GM23248 (cell line): Measurements from ENCODE around the gene HJV. TPM values are rescaled to one million over a fixed set of nuclear protein-coding genes. Genes with fewer than 3 reads are reported as not detected.

ENCODE experiments used
- DNase-seq: peaks from one replicate; pipeline ENCODE4 v3.0.0-alpha.2; 2015
- H2AFZ ChIP-seq: fragments of 200-600 bp; sonication (generic); 2 replicates; pipeline ENCODE4 v1.6.1; 2016; ENCODE audit warnings: antibody characterized with exemption
- H3F3A ChIP-seq: fragments of 200-600 bp; sonication (generic); 2 replicates; pipeline ENCODE4 v1.6.1; 2016; ENCODE audit warnings: mild to moderate bottlenecking, antibody characterized with exemption, mixed run types; ENCODE audit not compliant: insufficient read depth
- H3K27ac ChIP-seq: fragments of 200-600 bp; sonication (generic); 2 replicates; pipeline ENCODE4 v1.5.1; 2016; ENCODE audit warnings: mild to moderate bottlenecking
- H3K27me3 ChIP-seq: fragments of 200-600 bp; sonication (generic); replicated peaks from 2 replicates; pipeline ENCODE4 v1.6.1; 2016; ENCODE audit warnings: mild to moderate bottlenecking; ENCODE audit not compliant: insufficient read depth
- H3K36me3 ChIP-seq: fragments of 200-600 bp; sonication (generic); 2 replicates; pipeline ENCODE4 v1.6.1; 2016; ENCODE audit warnings: low read depth, mild to moderate bottlenecking
- H3K4me1 ChIP-seq: fragments of 200-600 bp; sonication (generic); 2 replicates; pipeline ENCODE4 v1.6.1; 2016; ENCODE audit warnings: mild to moderate bottlenecking; ENCODE audit not compliant: insufficient read depth
- H3K4me2 ChIP-seq: fragments of 200-600 bp; sonication (generic); one replicate; pipeline ENCODE4 v1.6.1; 2016; ENCODE audit warnings: mild to moderate bottlenecking; ENCODE audit not compliant: unreplicated experiment
- H3K4me3 ChIP-seq: fragments of 200-600 bp; sonication (generic); 2 replicates; pipeline ENCODE4 v1.5.1; 2016; ENCODE audit warnings: mild to moderate bottlenecking
- H3K79me2 ChIP-seq: fragments of 200-600 bp; sonication (generic); 2 replicates; pipeline ENCODE4 v1.6.1; 2016; ENCODE audit warnings: mild to moderate bottlenecking; ENCODE audit not compliant: insufficient read depth
- H3K9ac ChIP-seq: fragments of 200-600 bp; sonication (generic); 2 replicates; pipeline ENCODE4 v1.6.1; 2016; ENCODE audit warnings: mild to moderate bottlenecking
- H3K9me2 ChIP-seq: fragments of 200-600 bp; sonication (generic); 2 replicates; pipeline ENCODE4 v1.6.1; 2016; ENCODE audit warnings: mixed run types, mild to moderate bottlenecking, moderate library complexity; ENCODE audit not compliant: insufficient read depth
- H3K9me3 ChIP-seq: fragments of 200-600 bp; sonication (generic); one replicate; pipeline ENCODE4 v1.6.1; 2017; ENCODE audit warnings: low read depth
- H4K20me1 ChIP-seq: fragments of 200-600 bp; sonication (generic); 2 replicates; pipeline ENCODE4 v1.6.0; 2016; ENCODE audit not compliant: insufficient read depth
- EZH2 ChIP-seq: fragments of 200-600 bp; sonication (generic); IDR thresholded peaks from 2 replicates; pipeline ENCODE4 v1.6.1; 2018; ENCODE audit warnings: antibody characterized with exemption, mild to moderate bottlenecking; ENCODE audit not compliant: insufficient read depth, poor library complexity, severe bottlenecking
- EZH2phosphoT487 ChIP-seq: fragments of 200-600 bp; sonication (generic); IDR thresholded peaks from 2 replicates; pipeline ENCODE4 v1.6.1; 2018; ENCODE audit warnings: antibody characterized with exemption, moderate library complexity, mild to moderate bottlenecking, low read depth; ENCODE audit not compliant: insufficient read depth
- WGBS, 2 experiments: methylation state at CpG; one replicate each; pipeline ENCODE4 v1.1.6; 2015 to 2017; ENCODE audit warnings: low lambda C conversion rate in 2 of 2, low coverage in 1 of 2; ENCODE audit errors: missing lambda C conversion rate in 2 of 2; 5-methylcytosine and 5-hydroxymethylcytosine counted together
- in situ Hi-C: fragments of 300-500 bp; cut with MboI; formaldehyde crosslinking; loops from 2 replicates; pipeline ENCODE4 v1.15.0; 2020
- polyA plus RNA-seq: library from polyadenylated mRNA; unstranded; fragments of >200 nt; fragmentation: Nextera tagmentation; extraction: Ambion mirVana; gene quantifications from 2 replicates; pipeline ENCODE4 v1.2.1, GENCODE V29; 2016
- total RNA-seq: library from RNA; depleted of rRNA; stranded (reverse); fragments of >200 nt; shearing (Covaris generic); gene quantifications from 2 replicates; pipeline ENCODE4 v1.2.3, GENCODE V29; 2014

The HJV gene
- total and polyA plus RNA-seq, 2 experiments from 2014 or later: not detected

DNA sequence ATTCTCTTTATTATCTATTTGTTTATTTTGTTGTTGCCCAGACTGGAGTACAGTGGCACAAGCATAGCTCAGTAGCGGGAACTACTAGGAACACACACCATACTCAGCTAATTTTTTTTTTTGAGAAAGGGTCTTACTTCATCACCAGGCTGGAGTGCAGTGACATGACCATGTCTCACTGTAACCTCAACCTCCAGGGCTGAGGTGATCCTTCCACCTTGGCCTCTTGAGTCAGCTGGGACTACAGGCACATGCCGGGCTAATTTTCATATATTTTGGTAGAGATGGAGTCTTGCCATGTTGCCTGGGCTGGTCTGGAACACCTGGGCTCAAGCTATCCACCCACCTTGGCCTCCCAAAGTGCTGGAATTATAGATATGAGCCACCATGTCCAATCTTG is 19.8 kb downstream of the HJV start:
- Histone ChIP-seq H3K9me2 (no peaks in the 10 kb centered on the region), H3K9ac (no peak overlapping the region), H3K4me3 (no peak overlapping the region), H3K9me3 (no peaks in the 10 kb centered on the region), H3K27ac (no peak overlapping the region), H3F3A (no peaks in the 10 kb centered on the region), H4K20me1 (no peaks in the 10 kb centered on the region), H3K4me1 (peaks cover 5% of the 10 kb centered on the region; the same call in 1 of the 2 replicates), H3K4me2 (no peak overlapping the region), H3K79me2 (no peaks in the 10 kb centered on the region), H3K27me3 (no peaks in the 10 kb centered on the region), H3K36me3 (no peaks in the 10 kb centered on the region), H2AFZ (no peak overlapping the region)
- DNase-seq: no peak
- in situ Hi-C loops: no loop called here
- TF ChIP-seq EZH2 (no peak), EZH2phosphoT487 (no peak)
- WGBS, 2 experiments: 93 to 100% methylated on average over 2 of the region's 2 CpGs

DNA sequence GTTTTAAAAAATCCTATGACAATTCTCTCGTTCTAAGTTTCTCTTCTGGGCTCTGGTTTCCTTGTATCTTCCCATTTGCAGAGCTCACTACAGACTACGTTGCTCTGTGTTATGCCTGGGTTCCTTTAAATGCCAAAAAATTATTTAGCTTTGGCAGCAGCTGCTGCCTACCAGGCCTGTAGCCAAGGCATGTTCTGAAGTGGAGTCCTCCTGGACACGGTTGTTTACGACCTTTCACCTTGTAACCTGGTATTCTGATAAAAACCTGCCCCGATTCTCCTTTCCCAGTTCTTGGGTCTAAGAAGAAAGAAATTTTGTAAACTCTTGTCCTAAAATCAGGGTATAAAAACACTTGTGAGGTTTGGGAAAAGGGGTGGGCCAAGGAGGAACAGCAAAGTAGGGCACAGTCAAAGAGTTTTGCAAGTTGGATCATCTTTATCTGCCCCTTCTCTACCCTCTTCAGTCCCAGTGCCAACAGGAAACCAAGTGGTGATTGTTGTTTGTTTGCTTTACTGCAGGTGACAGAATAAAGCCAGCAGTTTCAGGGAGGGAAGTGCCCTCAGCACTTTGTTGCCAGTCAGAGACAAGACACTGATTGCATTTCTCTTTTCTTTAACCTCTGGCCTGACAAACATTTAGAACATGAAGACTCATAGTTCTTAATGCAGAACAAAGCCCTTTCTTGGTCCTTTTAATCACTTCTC is 22.1 kb downstream of the HJV start:
- WGBS, 2 experiments: 37 to 39% methylated on average over 5 of the region's 5 CpGs
- in situ Hi-C loops: no loop called here

DNA sequence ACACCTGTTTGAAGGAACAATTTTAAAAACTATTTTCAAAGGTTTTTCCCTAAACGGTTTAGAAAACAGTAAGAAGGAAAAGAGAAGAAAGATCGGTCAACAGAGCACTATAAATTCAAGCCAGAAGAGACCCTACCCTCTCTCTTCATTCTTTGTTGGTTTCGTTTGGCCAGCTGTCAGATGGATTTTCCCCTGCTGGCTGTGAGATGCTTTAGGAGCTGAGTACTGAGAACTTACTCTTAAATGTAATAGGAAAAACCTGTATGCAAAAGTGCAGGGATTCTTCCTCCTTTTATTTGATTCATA is 23.9 kb downstream of the HJV start:
- no peak for DNase-seq
- Histone ChIP-seq H3K4me3 (peak overlapping the region; percentile 91; the same call in 1 of the 2 replicates), H3K79me2 (peaks cover 37% of the 10 kb centered on the region), H3K36me3 (peaks cover 25% of the 10 kb centered on the region), H3K27ac (no peak overlapping the region), H3K9me3 (no peaks in the 10 kb centered on the region), H3K4me1 (peaks cover 26% of the 10 kb centered on the region), H4K20me1 (peaks cover 22% of the 10 kb centered on the region; the same call in 1 of the 2 replicates), H2AFZ (peak overlapping the region; percentile 81), H3F3A (peaks cover 36% of the 10 kb centered on the region), H3K9ac (no peak overlapping the region), H3K9me2 (no peaks in the 10 kb centered on the region), H3K4me2 (peak overlapping the region; percentile 87), H3K27me3 (no peaks in the 10 kb centered on the region)
- TF ChIP-seq EZH2phosphoT487 (no peak), EZH2 (no peak)
- WGBS, 2 experiments: 20 to 31% methylated on average over 3 of the region's 3 CpGs
- in situ Hi-C loops: no loop called here

More for the DNA sequence above, 22.1 kb downstream of the HJV start:
- no peaks in the 10 kb centered on the region for H3K9me3 ChIP-seq
- no peak overlapping the region for H3K4me2 ChIP-seq
- peaks cover 18% of the 10 kb centered on the region for H3F3A ChIP-seq
- H3K4me3 ChIP-seq: no peak overlapping the region
- H4K20me1 ChIP-seq: peaks cover 4% of the 10 kb centered on the region; the same call in 1 of the 2 replicates
- H3K27me3 ChIP-seq: no peaks in the 10 kb centered on the region
- peaks cover 7% of the 10 kb centered on the region for H3K36me3 ChIP-seq
- H3K4me1 ChIP-seq: peaks cover 8% of the 10 kb centered on the region; the same call in 1 of the 2 replicates
- peaks cover 19% of the 10 kb centered on the region for H3K79me2 ChIP-seq
- no peak for DNase-seq
- H3K9me2 ChIP-seq: no peaks in the 10 kb centered on the region
- H2AFZ ChIP-seq: peak overlapping the region; percentile 46
- H3K9ac ChIP-seq: no peak overlapping the region
- TF ChIP-seq EZH2 (no peak), EZH2phosphoT487 (no peak)
- no peak overlapping the region for H3K27ac ChIP-seq

DNA sequence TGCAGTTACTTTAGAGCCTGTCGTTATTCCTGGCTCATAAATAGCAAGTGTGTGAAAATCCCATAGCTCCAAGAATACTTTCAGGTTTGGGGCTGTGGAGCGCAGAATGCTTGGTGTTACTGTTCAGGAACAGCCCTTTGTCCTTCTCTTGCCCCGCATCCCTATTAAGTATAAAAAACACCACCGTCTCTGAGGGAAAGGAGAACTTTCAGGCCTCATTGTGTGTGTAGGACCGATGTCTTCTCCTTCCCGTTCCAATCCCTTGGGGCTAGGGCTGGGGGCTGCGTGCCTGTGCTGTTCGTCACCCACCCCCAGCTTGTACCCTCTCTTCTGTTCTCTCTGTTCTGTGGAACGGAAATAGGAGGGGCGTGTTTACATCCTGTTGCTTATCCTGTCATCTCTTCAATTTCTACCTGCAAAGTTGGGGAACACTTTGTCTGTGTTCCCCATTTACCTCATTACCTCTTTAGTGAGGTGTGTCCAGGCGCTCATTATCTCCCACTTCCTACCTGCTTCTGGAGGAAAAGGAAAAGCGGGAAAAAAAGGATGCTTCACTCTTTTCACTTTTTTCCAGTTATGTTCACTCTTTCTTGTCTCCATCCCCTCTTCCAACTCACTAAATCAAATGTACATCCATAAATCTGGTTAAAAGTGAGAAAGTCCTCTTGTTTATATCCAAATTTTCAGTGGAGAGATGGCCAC is 24.4 kb downstream of the HJV start:
- Histone ChIP-seq H4K20me1 (peaks cover 23% of the 10 kb centered on the region; the same call in 1 of the 2 replicates), H3K79me2 (peaks cover 40% of the 10 kb centered on the region), H3K4me2 (peak overlapping the region; percentile 87), H3K4me1 (peaks cover 31% of the 10 kb centered on the region), H3K27ac (peak overlapping the region; percentile 56), H2AFZ (peak overlapping the region; percentile 81), H3K4me3 (peak overlapping the region; percentile 91), H3K27me3 (no peaks in the 10 kb centered on the region), H3F3A (peaks cover 42% of the 10 kb centered on the region), H3K36me3 (peaks cover 30% of the 10 kb centered on the region), H3K9me3 (no peaks in the 10 kb centered on the region), H3K9me2 (no peaks in the 10 kb centered on the region), H3K9ac (peak overlapping the region; percentile 81)
- no peak for DNase-seq
- WGBS, 2 experiments: 18 to 19% methylated on average over 12 of the region's 12 CpGs
- in situ Hi-C loops: no loop called here
- TF ChIP-seq EZH2phosphoT487 (no peak), EZH2 (no peak)
